NCI-H187 (cell line): ENCODE data around the gene MNAT1.
"Not testable (repeated sequence)": the region's sequence is repeated elsewhere in the genome, so short reads cannot be mapped to it uniquely, and the experiment has no call there.

Experiments used
- DNase-seq, 2 experiments: peaks; one replicate each; lab custom pipeline; 2025; lab: John Stamatoyannopoulos, UW

Gene MNAT1

DNA sequence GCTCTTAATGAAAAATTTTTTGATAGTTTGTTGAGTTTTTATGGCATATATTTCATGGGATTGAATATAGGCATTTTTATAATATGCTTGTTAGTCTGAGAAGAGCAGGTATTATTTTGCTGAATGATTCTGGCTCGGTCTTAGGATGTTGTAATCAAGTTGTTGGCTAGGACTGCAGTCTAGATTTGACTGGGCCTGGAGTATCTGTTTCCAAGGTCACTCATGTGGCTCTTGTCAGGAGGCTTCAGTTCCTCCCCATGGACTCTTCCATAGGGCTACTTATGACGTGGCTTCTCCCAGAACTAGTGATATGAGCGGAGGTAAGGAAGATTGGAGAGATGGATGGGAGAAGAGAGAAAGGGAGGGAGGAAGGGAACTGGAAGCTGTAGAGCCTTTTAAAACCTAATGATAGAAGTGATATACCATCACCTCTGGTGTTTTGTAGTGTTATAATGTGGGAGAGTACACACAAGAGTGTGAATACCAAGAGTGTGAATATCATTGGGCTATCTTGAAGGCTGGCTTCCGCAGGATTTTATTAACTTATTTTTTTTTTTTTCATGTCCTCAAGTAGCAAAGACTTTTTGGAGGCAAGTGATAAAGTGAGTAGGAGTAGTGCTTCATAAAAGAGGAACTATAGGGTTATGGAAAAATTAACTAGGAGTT is 4.4 kb downstream of the MNAT1 start:
- no peak for DNase-seq

DNA sequence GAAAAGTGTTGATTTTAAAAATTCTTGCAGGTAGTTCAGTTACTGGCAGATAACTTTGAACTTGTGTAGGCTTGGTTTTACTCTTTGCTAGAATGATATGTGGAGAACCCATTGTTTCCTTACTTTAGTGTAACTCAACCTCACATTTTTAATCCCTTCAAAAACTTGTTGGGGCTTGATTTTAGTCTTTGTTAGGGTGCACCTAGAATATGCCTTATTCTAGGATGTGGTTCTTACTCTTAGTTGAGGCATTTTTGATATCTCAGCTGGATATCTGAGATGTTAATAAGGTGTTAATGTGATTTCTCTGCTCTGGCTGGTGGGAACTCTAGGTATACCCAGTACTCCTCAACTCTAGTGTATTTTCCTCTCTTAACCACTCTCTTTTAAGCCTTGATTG is 10.0 kb downstream of the MNAT1 start:
- no peak for DNase-seq

DNA sequence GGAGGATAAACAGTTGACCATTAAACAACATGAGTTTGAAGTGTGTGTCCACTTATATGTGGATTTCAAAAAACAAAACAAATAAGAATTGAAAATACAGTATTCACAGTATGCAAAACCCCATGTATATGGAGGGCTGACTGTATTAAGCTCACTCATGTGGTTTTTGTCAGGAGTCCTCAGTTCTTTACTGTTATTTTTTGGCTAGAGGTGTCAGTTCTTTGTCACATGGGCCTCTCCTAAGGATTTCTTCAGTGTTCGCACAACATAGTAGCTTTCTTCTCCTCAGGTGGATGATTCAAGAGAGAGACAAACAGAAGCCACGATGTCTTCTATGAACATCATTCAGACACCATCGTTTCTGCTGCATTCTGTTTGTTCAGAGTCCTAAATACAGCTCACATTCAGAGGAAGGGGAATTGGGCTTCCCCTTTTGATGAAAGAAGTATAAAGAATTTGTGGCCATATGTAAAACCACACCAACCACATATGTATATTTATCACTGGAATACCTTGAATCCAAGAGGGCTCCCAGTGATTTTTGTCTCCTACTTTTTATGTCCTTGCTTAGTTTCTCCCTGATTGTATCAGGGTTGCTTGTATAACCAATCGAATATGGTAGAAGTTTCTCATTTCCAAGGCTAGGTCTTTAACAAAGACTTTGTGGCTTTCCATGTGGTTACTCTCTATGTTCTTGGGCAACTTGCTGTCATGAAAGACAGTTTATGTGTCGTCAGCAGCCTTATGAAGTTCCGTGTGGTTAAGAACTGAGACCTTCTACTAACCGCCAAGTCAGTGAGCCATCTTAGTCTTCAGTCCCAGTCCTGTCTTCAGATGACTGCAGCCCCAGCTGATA is 18.9 kb downstream of the MNAT1 start:
- DNase-seq: no peak

GRCh38 chr14:60756847-60757246 is 22.3 kb downstream of the MNAT1 start:
- DNase-seq: no peak

GRCh38 chr14:60757567-60758002 is 23.0 kb downstream of the MNAT1 start:
- DNase-seq: no peak

- no peak for DNase-seq
Measured at GRCh38 chr14:60758885-60759284, 24.3 kb downstream of the MNAT1 start.

DNA sequence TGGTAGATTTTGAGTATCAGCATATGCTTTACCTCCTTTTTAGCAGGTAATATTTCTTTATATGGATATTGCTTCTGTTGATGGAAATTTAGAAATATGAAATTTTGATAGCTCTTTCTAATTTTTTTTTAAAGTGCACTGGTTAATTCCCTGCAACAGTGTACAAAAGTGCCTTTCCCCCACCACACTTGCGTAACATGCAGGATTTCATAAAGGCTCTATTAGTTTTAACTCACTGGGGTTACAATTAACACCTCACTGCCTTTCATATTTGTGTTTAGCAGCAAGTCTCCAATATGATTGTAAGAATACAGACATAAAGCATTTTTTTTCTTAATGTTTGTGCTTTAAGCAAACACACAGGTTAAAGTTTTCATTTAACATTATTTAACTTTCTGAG is 25.6 kb downstream of the MNAT1 start:
- no peak for DNase-seq

- DNase-seq: peak; percentile 24 to 62
Measured at GRCh38 chr14:60760644-60761364, 26.2 kb downstream of the MNAT1 start.

DNA sequence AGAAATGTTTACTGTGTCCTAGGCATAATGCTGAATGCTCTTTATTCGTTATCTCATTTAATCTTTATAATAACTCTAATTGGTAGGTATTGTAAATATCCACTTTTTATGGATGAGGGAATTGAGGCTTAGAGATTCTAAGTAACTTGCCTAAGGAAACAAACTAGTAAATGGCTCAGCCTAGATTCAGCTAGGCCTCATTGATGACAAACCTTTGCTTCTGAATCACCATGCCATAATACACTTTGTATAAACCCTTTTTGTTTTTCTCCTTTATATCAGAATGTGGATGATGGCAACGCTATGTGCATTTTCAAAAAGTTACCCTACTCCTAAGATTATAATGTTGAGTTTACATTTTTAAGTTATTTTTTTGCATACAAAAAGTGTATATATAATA is 34.0 kb downstream of the MNAT1 start:
- no peak for DNase-seq

DNA sequence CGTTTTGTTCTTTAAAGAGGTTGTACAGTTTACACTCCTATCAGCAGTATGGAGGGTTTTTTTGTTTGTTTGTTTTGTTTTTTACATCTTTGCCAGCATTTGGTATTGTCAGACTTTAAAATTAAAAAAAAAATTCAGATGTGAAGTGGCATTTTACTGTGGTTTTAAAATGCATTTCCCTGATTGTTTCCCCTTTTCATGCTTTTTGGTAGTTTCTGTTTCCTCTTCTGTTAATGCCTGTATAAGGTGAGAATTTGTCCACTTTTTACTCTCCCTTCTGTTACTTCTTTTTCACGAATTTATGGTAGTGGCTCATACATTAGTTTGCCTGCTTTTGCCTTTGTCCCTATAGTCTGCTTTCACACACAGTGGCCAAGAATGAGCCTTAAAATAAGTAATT is 36.6 kb downstream of the MNAT1 start:
- DNase-seq: no peak

GRCh38 chr14:60773558-60773957 is 39.0 kb downstream of the MNAT1 start:
- no peak for DNase-seq

DNA sequence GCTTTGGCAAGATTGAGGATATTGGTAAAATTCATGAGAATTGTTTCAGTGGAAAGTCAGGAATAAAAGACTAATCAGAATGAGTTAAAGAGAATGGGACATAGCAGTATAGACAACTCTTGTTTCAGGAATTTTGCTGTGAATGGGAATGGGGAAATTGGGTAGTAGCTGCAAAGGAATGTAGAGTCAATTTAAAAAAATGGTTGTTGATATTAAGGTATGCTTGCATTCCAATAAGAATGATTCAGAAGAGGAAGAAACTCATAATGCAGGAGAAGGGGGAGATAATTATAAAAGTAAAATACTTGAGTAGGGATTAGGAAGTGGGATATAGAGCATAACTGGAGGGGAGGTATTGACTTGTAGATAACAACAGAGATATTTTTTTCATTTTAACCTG is 40.7 kb downstream of the MNAT1 start:
- no peak for DNase-seq

DNA sequence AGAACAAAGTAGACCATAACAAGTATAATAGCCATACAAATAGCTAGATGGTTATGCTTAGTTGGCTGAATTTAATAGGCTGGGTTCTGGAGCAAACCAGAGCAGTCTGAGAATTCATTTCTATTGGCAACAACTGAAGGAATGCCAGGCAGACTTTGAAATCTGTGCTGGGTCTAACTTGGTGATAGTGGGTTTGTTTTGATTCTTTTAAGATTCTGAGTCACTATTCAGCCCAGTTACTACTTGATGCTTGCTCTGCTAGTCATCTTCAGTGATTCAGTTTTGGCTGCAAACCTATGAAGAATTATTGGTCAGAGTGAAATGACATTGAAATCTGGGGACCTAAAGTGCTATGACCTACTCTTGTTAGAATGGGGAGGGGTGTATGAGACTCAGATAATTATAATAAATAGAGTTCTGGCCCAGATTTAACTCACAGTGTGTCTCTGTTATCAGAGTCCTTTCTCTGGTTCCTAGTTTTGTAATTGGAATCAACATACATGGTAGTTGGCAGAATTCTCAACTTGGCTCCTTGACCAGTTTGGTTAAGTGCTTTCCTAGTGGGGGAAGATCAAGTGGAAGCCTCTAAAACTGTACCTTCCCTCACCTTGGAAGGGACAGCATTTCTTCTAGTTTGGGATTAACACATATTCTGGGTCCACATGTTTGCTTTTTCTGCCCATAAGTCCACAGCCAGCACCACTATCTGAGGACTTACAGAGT is 43.5 kb downstream of the MNAT1 start:
- no peak for DNase-seq

- DNase-seq: not testable (repeated sequence)
Measured at GRCh38 chr14:60779745-60780514, 45.4 kb downstream of the MNAT1 start.

- not testable (repeated sequence) for DNase-seq
Measured at GRCh38 chr14:60780558-60780957, 46.0 kb downstream of the MNAT1 start.

GRCh38 chr14:60786905-60787304 is 52.3 kb downstream of the MNAT1 start:
- DNase-seq: no peak

DNA sequence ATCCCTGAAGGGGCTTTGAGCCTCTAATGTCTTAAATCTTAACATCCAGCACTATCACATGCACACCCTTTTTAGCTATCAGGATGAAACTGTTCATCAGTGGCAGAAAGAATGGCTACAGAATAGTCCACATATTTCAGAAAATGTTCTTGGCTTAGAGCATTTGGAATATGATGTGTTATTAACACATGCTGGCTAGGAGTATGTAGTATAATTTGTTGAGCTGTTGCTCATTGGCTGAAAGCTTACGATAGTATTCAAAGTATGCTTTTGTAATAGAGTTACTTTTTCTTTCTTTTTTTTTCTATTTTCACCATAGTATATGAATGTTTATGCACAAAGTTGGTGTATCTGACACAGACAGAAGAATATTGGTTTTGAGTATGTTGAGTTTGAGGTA is 55.1 kb downstream of the MNAT1 start:
- no peak for DNase-seq

- DNase-seq: no peak
Measured at GRCh38 chr14:60790850-60791249, 56.3 kb downstream of the MNAT1 start.

GRCh38 chr14:60796434-60796833 is 61.9 kb downstream of the MNAT1 start:
- no peak for DNase-seq

DNA sequence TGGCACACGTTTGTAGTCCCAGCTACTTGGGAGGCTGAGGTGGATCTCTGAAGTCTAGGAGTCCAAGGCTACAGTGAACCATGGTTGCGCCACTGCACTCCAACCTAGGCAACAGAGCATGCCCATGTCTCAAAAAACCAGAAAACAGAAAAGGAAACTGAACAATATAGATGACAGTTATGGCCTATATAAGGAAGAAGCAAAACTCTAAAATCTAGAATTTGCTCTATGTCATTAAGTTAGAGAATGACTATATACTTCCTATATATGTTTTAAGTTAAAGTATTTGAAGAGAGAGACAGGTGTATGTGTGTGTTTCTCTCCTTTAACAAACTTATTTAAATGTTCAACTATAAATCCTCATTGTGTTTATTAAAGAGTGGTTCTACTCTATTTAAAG is 65.8 kb downstream of the MNAT1 start:
- no peak for DNase-seq

GRCh38 chr14:60803871-60804270 is 69.3 kb downstream of the MNAT1 start:
- DNase-seq: no peak
